Measurements from ENCODE around the gene KIF1B. TPM values are rescaled to one million over a fixed set of nuclear protein-coding genes. Genes with fewer than 3 reads are reported as not detected.
A peak's percentile ranks its signal among the peaks of the same experiment; 100 is the strongest.

KIF1B gene
- total RNA-seq, 1 experiment from 2014 or later, result 69.5 TPM

DNA sequence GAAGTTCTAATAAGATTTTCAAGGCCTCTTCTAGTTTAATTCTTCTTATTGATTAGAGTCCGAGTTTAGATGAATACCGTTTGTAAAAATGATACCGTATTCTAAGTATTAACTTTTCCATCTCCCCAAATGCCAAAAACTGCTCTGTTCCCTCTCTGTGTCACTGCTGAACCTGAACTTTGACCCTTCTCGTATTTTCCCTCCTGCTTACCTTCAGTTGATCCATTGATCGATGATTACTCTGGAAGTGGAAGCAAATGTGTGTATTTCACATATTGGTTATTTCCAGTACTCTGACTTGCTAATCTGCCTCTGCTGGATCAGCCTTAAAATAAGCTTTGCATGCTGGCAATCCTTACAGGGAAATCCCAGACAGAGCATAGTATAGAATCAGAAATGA lies 68.5 kb downstream of the KIF1B start:
- no peaks in the 10 kb centered on the region for H3K4me1 ChIP-seq (ENCODE audit: insufficient read depth, low read length, poor library complexity, severe bottlenecking)
- DNase-seq (ENCODE audit: low spot score), result no peak
- POLR2A ChIA-PET (ENCODE audit: low non-redundant PET), result no interaction called here
- no peaks in the 10 kb centered on the region for H3K27me3 ChIP-seq (replicated peaks; ENCODE audit: insufficient read depth, low read depth, low read length, poor library complexity)
- no peak overlapping the region for H3K27ac ChIP-seq (ENCODE audit: low read depth, low read length, poor library complexity, severe bottlenecking)
- H3K36me3 ChIP-seq (ENCODE audit: insufficient read depth, low read length, poor library complexity, severe bottlenecking), result peaks cover 54% of the 10 kb centered on the region
- no TSS peak for BruUV-seq (replicated peaks)
- H3K9me3 ChIP-seq (ENCODE audit: low read depth, low read length, poor library complexity, severe bottlenecking), result no peaks in the 10 kb centered on the region
- TF ChIP-seq EZH2 (IDR thresholded peaks at IDR 0.05; ENCODE audit: borderline replicate concordance, low read depth, low read length, poor library complexity, severe bottlenecking), result no peak
- TF ChIP-seq CTCF (conservative IDR thresholded peaks at IDR 0.05; ENCODE audit: low read depth, low read length), result no peak
- intact Hi-C loops (cut with micrococcal nuclease; ENCODE audit: unreplicated experiment), result no loop called here
- CTCF ChIA-PET, result no interaction called here
- no peak overlapping the region for H3K4me3 ChIP-seq (ENCODE audit: low read depth, low read length, poor library complexity, severe bottlenecking)

GRCh38 chr1:10280439-10281350 lies 70.3 kb downstream of the KIF1B start:
- ChIA-PET CTCF (no interaction called here), POLR2A (ENCODE audit: low non-redundant PET) (interaction anchor here (0.6 kb wide), 1 partner anchor 64 kb away, joined by 3 read pairs; no protein-coding TSS in a partner anchor)
- TF ChIP-seq EZH2 (IDR thresholded peaks at IDR 0.05; ENCODE audit: borderline replicate concordance, low read depth, low read length, poor library complexity, severe bottlenecking) (no peak), CTCF (conservative IDR thresholded peaks at IDR 0.05; ENCODE audit: low read depth, low read length) (no peak)
- H3K4me3 ChIP-seq (ENCODE audit: low read depth, low read length, poor library complexity, severe bottlenecking), result no peak overlapping the region
- H3K36me3 ChIP-seq (ENCODE audit: insufficient read depth, low read length, poor library complexity, severe bottlenecking), result peaks cover 56% of the 10 kb centered on the region
- no peaks in the 10 kb centered on the region for H3K27me3 ChIP-seq (replicated peaks; ENCODE audit: insufficient read depth, low read depth, low read length, poor library complexity)
- intact Hi-C loops (cut with micrococcal nuclease; ENCODE audit: unreplicated experiment), result no loop called here
- BruUV-seq (replicated peaks), result no TSS peak
- DNase-seq (ENCODE audit: low spot score), result no peak
- no peaks in the 10 kb centered on the region for H3K9me3 ChIP-seq (ENCODE audit: low read depth, low read length, poor library complexity, severe bottlenecking)
- no peaks in the 10 kb centered on the region for H3K4me1 ChIP-seq (ENCODE audit: insufficient read depth, low read length, poor library complexity, severe bottlenecking)
- no peak overlapping the region for H3K27ac ChIP-seq (ENCODE audit: low read depth, low read length, poor library complexity, severe bottlenecking)

- no peak for TF ChIP-seq EZH2 (IDR thresholded peaks at IDR 0.05; ENCODE audit: borderline replicate concordance, low read depth, low read length, poor library complexity, severe bottlenecking)
- no peak for TF ChIP-seq CTCF (conservative IDR thresholded peaks at IDR 0.05; ENCODE audit: low read depth, low read length)
- no peaks in the 10 kb centered on the region for H3K27me3 ChIP-seq (replicated peaks; ENCODE audit: insufficient read depth, low read depth, low read length, poor library complexity)
- ChIA-PET CTCF (no interaction called here), POLR2A (ENCODE audit: low non-redundant PET) (no interaction called here)
- BruUV-seq (replicated peaks), result no TSS peak
- peak; percentile 11 for DNase-seq (ENCODE audit: low spot score)
- no peaks in the 10 kb centered on the region for H3K9me3 ChIP-seq (ENCODE audit: low read depth, low read length, poor library complexity, severe bottlenecking)
- no peaks in the 10 kb centered on the region for H3K4me1 ChIP-seq (ENCODE audit: insufficient read depth, low read length, poor library complexity, severe bottlenecking)
- H3K36me3 ChIP-seq (ENCODE audit: insufficient read depth, low read length, poor library complexity, severe bottlenecking), result peaks cover 34% of the 10 kb centered on the region
- H3K4me3 ChIP-seq (ENCODE audit: low read depth, low read length, poor library complexity, severe bottlenecking), result no peak overlapping the region
- no peak overlapping the region for H3K27ac ChIP-seq (ENCODE audit: low read depth, low read length, poor library complexity, severe bottlenecking)
- intact Hi-C loops (cut with micrococcal nuclease; ENCODE audit: unreplicated experiment), result no loop called here
These were observed 73.1 kb downstream of the KIF1B start for GRCh38 chr1:10283318-10283984.
